ENCODE data around the gene ANG. TPM values are rescaled to one million over a fixed set of nuclear protein-coding genes. Genes with fewer than 3 reads are reported as not detected.
A peak's percentile ranks its signal among the peaks of the same experiment; 100 is the strongest.

Gene ANG
- 13.8 TPM for total RNA-seq (2013)
- 10 to 100 TPM in 2 of 3 donors, 1 to 10 TPM in 1; 9.8 to 55.7 (median 31.4) TPM for polyA plus RNA-seq
- 5.1 and 5.6 TPM in 2 replicates for polyA minus RNA-seq
- total RNA-seq = 0.08 to 1.8 (median 1.3) reads per million in 11 experiments

DNA sequence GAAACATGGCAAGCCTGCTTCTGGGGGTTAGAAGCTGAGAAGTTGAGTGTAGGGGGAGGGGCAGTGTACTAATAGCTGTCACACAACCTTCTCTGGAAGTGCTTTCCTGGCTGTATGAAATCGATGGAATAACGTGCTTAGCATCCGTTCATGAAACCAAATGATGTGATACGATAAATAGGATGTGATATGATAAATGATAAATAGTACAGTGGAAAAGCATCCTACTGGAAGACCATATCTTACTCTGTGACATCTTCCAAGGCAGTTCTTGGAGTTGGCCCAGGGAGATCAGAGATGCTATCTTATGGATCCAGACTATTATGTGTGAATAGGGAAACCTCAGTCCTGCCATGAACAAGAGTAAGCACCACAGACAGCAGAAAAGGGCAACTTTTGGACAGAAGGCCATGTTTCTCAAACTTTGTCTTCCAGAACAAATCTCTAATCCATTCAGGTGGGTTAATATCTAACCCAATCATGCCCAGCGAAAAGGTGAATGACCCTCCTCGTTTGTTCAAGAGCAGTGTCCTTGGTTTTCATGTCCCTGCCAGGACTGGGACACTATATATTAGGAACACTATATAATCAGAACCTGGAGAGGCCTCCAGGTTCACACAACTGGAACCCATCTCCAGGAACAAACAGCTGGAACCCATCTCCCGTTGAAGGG is at the start of gene ANG:
Gene ANG (plus strand): TSS at position 598 of the 673 bp plus-strand sequence. CDS start 4,801 bp downstream, outside the sequence.
- Mint-ChIP-seq H3K36me3 (peaks cover 11 to 15% of the 10 kb centered on the region in 2 donors), H3K27me3 (ENCODE audit: low read depth in 3 of 3) (peaks cover 0 to 4% (median 0%) of the 10 kb centered on the region in 3 donors), H3K4me3 (no peak within 1 kb of the TSS), H3K27ac (no peak within 1 kb of the TSS), H3K4me1 (peaks cover 30% of the 10 kb centered on the region), H3K9me3 (no peaks in the 10 kb centered on the region)
- H4K20me1 ChIP-seq (ENCODE audit: insufficient read depth, low read length) = no peaks in the 10 kb centered on the region
- TF ChIP-seq CTCF (IDR thresholded peaks at IDR 0.05) = no peak
- intact Hi-C loops (cut with micrococcal nuclease) = loop anchor here (5.0 to 10.0 kb wide), 4 partner anchors 214 to 416 kb away; partner anchors contain the start of genes TMEM253 (in 1 of the 2) and ZNF219 (in 1 of the 2)
- no peak within 1 kb of the TSS for H3K4me3 ChIP-seq (replicated peaks in 1 of 3; ENCODE audit: low read depth in 2 of 3, low read length in 3 of 3)
- H3K9ac ChIP-seq (ENCODE audit: insufficient read depth, low read length, poor library complexity, severe bottlenecking) = no peak within 1 kb of the TSS
- peaks cover 27 to 29% of the 10 kb centered on the region in 2 donors for H3K4me1 ChIP-seq (ENCODE audit: control insufficient read depth in 1 of 2, insufficient read depth in 2 of 2, low read length in 2 of 2)
- 72% methylated on average over 4 of the region's 7 CpGs for WGBS (ENCODE audit: insufficient coverage)
- peaks cover 10% of the 10 kb centered on the region for H3K79me2 ChIP-seq (ENCODE audit: insufficient read depth, low read length)
- H3K9me3 ChIP-seq (replicated peaks in 1 of 2; ENCODE audit: control insufficient read depth in 1 of 2, insufficient read depth in 1 of 2, low read length in 2 of 2) = no peaks in the 10 kb centered on the region
- DNase-seq = no peak
- H3K36me3 ChIP-seq (replicated peaks in 1 of 2; ENCODE audit: control insufficient read depth in 1 of 2, insufficient read depth in 2 of 2, low read length in 2 of 2) = peaks cover under 1 to 3% of the 10 kb centered on the region in 2 donors
- no peak within 1 kb of the TSS for H3K4me2 ChIP-seq (replicated peaks; ENCODE audit: extremely low read depth, low read length, poor library complexity, severe bottlenecking)
- H2AFZ ChIP-seq (ENCODE audit: insufficient read depth, low read depth, low read length, poor library complexity, severe bottlenecking) = no peak within 1 kb of the TSS
- no peak within 1 kb of the TSS for H3K27ac ChIP-seq (ENCODE audit: low read depth in 1 of 2, low read length in 2 of 2)
- H3K27me3 ChIP-seq (ENCODE audit: control insufficient read depth in 2 of 2, insufficient read depth in 2 of 2, low read length in 2 of 2) = no peaks in the 10 kb centered on the region

GRCh38 chr14:20641591-20641990 is 47.0 kb upstream of the ANG start, which contains the start of gene OR6S1:
Gene OR6S1, minus strand, starts transcription at chr14:20641691. Its CDS starts 0 bp downstream, at chr14:20641691.
- Mint-ChIP-seq H3K4me1 (peaks cover 2% of the 10 kb centered on the region), H3K36me3 (no peaks in the 10 kb centered on the region), H3K4me3 (no peak within 1 kb of the TSS), H3K27ac (peak within 1 kb of the TSS in 1 of 7 donors; percentile 33), H3K9me3 (peaks cover 0 to 4% (median 0%) of the 10 kb centered on the region in 7 donors), H3K27me3 (ENCODE audit: low read depth in 3 of 3) (peaks cover 33 to 51% (median 39%) of the 10 kb centered on the region in 3 donors)
- Histone ChIP-seq H3K9ac (ENCODE audit: insufficient read depth, low read length, poor library complexity, severe bottlenecking) (no peak within 1 kb of the TSS), H3K9me3 (replicated peaks in 1 of 2; ENCODE audit: control insufficient read depth in 1 of 2, insufficient read depth in 1 of 2, low read length in 2 of 2) (no peaks in the 10 kb centered on the region), H3K4me2 (replicated peaks; ENCODE audit: extremely low read depth, low read length, poor library complexity, severe bottlenecking) (no peak within 1 kb of the TSS), H3K4me1 (ENCODE audit: control insufficient read depth in 1 of 2, insufficient read depth in 2 of 2, low read length in 2 of 2) (no peaks in the 10 kb centered on the region), H3K79me2 (ENCODE audit: insufficient read depth, low read length) (no peaks in the 10 kb centered on the region), H2AFZ (ENCODE audit: insufficient read depth, low read depth, low read length, poor library complexity, severe bottlenecking) (no peak within 1 kb of the TSS), H3K27me3 (ENCODE audit: control insufficient read depth in 2 of 2, insufficient read depth in 2 of 2, low read length in 2 of 2) (peaks cover 27 to 39% of the 10 kb centered on the region in 2 donors), H3K4me3 (replicated peaks in 1 of 3; ENCODE audit: low read depth in 2 of 3, low read length in 3 of 3) (no peak within 1 kb of the TSS), H3K27ac (ENCODE audit: low read depth in 1 of 2, low read length in 2 of 2) (no peak within 1 kb of the TSS), H4K20me1 (ENCODE audit: insufficient read depth, low read length) (no peaks in the 10 kb centered on the region), H3K36me3 (replicated peaks in 1 of 2; ENCODE audit: control insufficient read depth in 1 of 2, insufficient read depth in 2 of 2, low read length in 2 of 2) (no peaks in the 10 kb centered on the region)
- TF ChIP-seq CTCF (IDR thresholded peaks at IDR 0.05) = no peak
- 83% methylated on average over 2 of the region's 2 CpGs for WGBS (ENCODE audit: insufficient coverage)
- intact Hi-C loops (cut with micrococcal nuclease) = no loop called here
- no peak for DNase-seq

Data from CD14-positive monocyte (primary cell).